ENCODE measurements around the gene INSM2.

DNA sequence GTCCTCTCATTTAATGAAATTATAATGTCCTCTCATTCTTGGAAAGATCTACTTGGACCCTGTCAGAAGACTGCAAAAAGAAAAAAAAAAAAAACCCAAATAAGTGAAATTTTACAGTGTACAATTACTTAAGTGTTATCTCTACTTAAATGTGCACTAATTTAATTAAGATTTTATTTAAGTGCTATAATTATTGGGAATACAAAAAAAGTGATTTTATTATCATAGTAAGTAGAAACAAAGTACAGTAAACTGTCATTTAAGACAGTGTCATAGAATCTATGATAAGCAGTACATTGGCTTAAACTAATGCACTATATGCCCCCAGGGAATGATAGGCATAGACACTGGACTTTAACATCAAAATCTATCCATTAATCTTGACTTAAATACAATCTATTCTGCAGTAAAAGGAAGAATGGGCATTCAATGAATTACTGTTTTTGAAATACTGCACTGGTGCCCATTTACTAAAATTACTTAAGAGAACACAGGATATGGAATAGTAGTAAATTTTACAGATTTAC is 23.3 kb downstream of the INSM2 start:
- TF ChIP-seq, protein P1, sequence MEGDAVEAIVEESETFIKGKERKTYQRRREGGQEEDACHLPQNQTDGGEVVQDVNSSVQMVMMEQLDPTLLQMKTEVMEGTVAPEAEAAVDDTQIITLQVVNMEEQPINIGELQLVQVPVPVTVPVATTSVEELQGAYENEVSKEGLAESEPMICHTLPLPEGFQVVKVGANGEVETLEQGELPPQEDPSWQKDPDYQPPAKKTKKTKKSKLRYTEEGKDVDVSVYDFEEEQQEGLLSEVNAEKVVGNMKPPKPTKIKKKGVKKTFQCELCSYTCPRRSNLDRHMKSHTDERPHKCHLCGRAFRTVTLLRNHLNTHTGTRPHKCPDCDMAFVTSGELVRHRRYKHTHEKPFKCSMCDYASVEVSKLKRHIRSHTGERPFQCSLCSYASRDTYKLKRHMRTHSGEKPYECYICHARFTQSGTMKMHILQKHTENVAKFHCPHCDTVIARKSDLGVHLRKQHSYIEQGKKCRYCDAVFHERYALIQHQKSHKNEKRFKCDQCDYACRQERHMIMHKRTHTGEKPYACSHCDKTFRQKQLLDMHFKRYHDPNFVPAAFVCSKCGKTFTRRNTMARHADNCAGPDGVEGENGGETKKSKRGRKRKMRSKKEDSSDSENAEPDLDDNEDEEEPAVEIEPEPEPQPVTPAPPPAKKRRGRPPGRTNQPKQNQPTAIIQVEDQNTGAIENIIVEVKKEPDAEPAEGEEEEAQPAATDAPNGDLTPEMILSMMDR (optimal IDR thresholded peaks at IDR 0.05 in 1 of 3, IDR thresholded peaks at IDR 0.05 in 1 of 3, conservative IDR thresholded peaks at IDR 0.05 in 1 of 3; ENCODE audit: extremely low read depth in 1 of 3, insufficient read depth in 2 of 3, low read length in 3 of 3), result no peak
- no peak for TF ChIP-seq EZH2 (IDR thresholded peaks at IDR 0.05; ENCODE audit: low read length)

All from keratinocyte (primary cell).